ENCODE results near the gene TAGLN3. TPM values are rescaled to one million over a fixed set of nuclear protein-coding genes. Genes with fewer than 3 reads are reported as not detected.
A peak's percentile ranks its signal among the peaks of the same experiment; 100 is the strongest.

TAGLN3 gene
- total RNA-seq, 1 experiment from 2014 or later: 0.37 TPM

DNA sequence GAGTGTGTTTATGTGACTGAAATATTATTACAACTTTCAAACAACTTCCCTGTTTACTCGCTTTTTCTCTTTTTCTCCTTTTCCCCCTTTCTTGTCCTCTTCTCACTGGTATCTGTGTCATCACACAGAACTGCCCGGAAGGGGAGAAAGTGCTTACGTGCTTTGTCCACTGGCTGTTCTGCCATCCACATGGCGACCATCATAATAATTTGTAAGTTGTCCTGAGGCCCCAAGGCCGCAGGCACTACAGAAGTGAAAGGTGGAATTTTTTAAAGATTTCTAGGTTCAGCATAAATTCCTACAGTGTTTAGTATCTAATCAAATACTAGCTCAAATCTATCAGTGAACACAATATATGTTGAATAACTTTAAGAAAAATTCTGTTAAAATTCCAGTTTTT is 46.6 kb upstream of the TAGLN3 start:
- Histone ChIP-seq H3K27me3 (replicated peaks; ENCODE audit: insufficient read depth, low read depth, low read length, poor library complexity) (no peaks in the 10 kb centered on the region), H3K4me1 (ENCODE audit: insufficient read depth, low read length, poor library complexity, severe bottlenecking) (peaks cover 27% of the 10 kb centered on the region), H3K27ac (ENCODE audit: low read depth, low read length, poor library complexity, severe bottlenecking) (no peak overlapping the region), H3K4me3 (ENCODE audit: low read depth, low read length, poor library complexity, severe bottlenecking) (no peak overlapping the region), H3K9me3 (ENCODE audit: low read depth, low read length, poor library complexity, severe bottlenecking) (no peaks in the 10 kb centered on the region), H3K36me3 (ENCODE audit: insufficient read depth, low read length, poor library complexity, severe bottlenecking) (no peaks in the 10 kb centered on the region)
- DNase-seq (ENCODE audit: low spot score): no peak
- no peak for TF ChIP-seq EZH2 (IDR thresholded peaks at IDR 0.05; ENCODE audit: borderline replicate concordance, low read depth, low read length, poor library complexity, severe bottlenecking)
- TF ChIP-seq, protein P1, sequence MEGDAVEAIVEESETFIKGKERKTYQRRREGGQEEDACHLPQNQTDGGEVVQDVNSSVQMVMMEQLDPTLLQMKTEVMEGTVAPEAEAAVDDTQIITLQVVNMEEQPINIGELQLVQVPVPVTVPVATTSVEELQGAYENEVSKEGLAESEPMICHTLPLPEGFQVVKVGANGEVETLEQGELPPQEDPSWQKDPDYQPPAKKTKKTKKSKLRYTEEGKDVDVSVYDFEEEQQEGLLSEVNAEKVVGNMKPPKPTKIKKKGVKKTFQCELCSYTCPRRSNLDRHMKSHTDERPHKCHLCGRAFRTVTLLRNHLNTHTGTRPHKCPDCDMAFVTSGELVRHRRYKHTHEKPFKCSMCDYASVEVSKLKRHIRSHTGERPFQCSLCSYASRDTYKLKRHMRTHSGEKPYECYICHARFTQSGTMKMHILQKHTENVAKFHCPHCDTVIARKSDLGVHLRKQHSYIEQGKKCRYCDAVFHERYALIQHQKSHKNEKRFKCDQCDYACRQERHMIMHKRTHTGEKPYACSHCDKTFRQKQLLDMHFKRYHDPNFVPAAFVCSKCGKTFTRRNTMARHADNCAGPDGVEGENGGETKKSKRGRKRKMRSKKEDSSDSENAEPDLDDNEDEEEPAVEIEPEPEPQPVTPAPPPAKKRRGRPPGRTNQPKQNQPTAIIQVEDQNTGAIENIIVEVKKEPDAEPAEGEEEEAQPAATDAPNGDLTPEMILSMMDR (conservative IDR thresholded peaks at IDR 0.05; ENCODE audit: low read depth, low read length): no peak
- POLR2A ChIA-PET (ENCODE audit: low non-redundant PET): interaction anchor here (0.8 kb wide), 1 partner anchor 33 kb away, joined by 4 read pairs; no protein-coding TSS in a partner anchor
- no TSS peak for BruUV-seq (replicated peaks)
- intact Hi-C loops (cut with micrococcal nuclease; ENCODE audit: unreplicated experiment): no loop called here
- CTCF ChIA-PET: no interaction called here

GRCh38 chr3:111952866-111953450 is 45.8 kb upstream of the TAGLN3 start:
- Histone ChIP-seq H3K9me3 (ENCODE audit: low read depth, low read length, poor library complexity, severe bottlenecking) (no peaks in the 10 kb centered on the region), H3K27me3 (replicated peaks; ENCODE audit: insufficient read depth, low read depth, low read length, poor library complexity) (no peaks in the 10 kb centered on the region), H3K27ac (ENCODE audit: low read depth, low read length, poor library complexity, severe bottlenecking) (no peak overlapping the region), H3K4me1 (ENCODE audit: insufficient read depth, low read length, poor library complexity, severe bottlenecking) (peaks cover 27% of the 10 kb centered on the region), H3K36me3 (ENCODE audit: insufficient read depth, low read length, poor library complexity, severe bottlenecking) (no peaks in the 10 kb centered on the region), H3K4me3 (ENCODE audit: low read depth, low read length, poor library complexity, severe bottlenecking) (no peak overlapping the region)
- TF ChIP-seq, protein P1 (conservative IDR thresholded peaks at IDR 0.05; ENCODE audit: low read depth, low read length): no peak
- no peak for TF ChIP-seq EZH2 (IDR thresholded peaks at IDR 0.05; ENCODE audit: borderline replicate concordance, low read depth, low read length, poor library complexity, severe bottlenecking)
- no TSS peak for BruUV-seq (replicated peaks)
- ChIA-PET CTCF (no interaction called here), POLR2A (ENCODE audit: low non-redundant PET) (interaction anchor here (0.8 kb wide), 1 partner anchor 33 kb away, joined by 4 read pairs; no protein-coding TSS in a partner anchor)
- DNase-seq (ENCODE audit: low spot score): no peak
- intact Hi-C loops (cut with micrococcal nuclease; ENCODE audit: unreplicated experiment): no loop called here

DNA sequence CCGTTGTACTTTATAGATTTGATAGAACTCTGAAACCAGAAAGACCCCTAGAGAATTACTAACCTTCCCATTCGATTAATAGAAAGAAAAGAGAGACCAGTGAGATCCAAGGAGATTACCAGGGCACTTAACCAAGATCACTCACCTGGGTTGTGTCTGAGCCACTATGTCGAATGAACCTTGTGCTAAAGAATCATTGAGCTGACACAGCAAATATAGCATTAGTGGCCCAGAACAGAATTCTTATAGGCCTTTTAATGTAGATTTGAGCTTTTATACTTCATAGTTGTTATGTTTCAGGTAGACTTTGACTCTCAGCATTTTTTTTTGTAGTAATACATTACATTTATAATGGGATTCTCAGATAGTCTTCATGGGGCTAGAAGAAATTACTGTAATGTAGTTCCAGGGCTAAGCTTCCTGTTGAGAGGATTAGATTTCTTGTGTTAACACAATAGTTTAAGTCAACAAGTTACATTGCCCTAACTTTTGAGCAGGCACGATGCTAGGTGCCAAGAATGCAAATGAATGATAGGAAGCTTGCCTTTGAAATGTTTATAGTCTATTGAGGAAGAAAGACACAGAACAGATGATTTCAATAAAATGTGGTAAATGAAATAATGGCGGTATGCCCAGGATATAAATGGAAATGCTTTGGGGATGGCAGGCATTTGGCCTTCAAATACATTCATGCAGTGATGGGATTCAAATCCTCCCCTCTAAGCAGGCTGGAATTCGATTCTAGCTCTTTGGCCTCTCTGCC is 44.3 kb upstream of the TAGLN3 start:
- peak; percentile 91 for DNase-seq (ENCODE audit: low spot score)

More for the DNA sequence above, 44.3 kb upstream of the TAGLN3 start:
- ChIA-PET CTCF (interaction anchor here (0.6 to 1.0 kb wide), 2 partner anchors 59 to 265 kb away, joined by 3 read pairs; no protein-coding TSS in a partner anchor), POLR2A (ENCODE audit: low non-redundant PET) (no interaction called here)
- TF ChIP-seq, protein P1 (conservative IDR thresholded peaks at IDR 0.05; ENCODE audit: low read depth, low read length): no peak
- TF ChIP-seq EZH2 (IDR thresholded peaks at IDR 0.05; ENCODE audit: borderline replicate concordance, low read depth, low read length, poor library complexity, severe bottlenecking): no peak
- no peak overlapping the region for H3K4me3 ChIP-seq (ENCODE audit: low read depth, low read length, poor library complexity, severe bottlenecking)
- H3K36me3 ChIP-seq (ENCODE audit: insufficient read depth, low read length, poor library complexity, severe bottlenecking): no peaks in the 10 kb centered on the region
- intact Hi-C loops (cut with micrococcal nuclease; ENCODE audit: unreplicated experiment): no loop called here
- peaks cover 20% of the 10 kb centered on the region for H3K4me1 ChIP-seq (ENCODE audit: insufficient read depth, low read length, poor library complexity, severe bottlenecking)
- no peaks in the 10 kb centered on the region for H3K27me3 ChIP-seq (replicated peaks; ENCODE audit: insufficient read depth, low read depth, low read length, poor library complexity)
- H3K9me3 ChIP-seq (ENCODE audit: low read depth, low read length, poor library complexity, severe bottlenecking): no peaks in the 10 kb centered on the region
- no TSS peak for BruUV-seq (replicated peaks)
- no peak overlapping the region for H3K27ac ChIP-seq (ENCODE audit: low read depth, low read length, poor library complexity, severe bottlenecking)
